Mesenchymal stem cell (in vitro differentiated cells and primary cell): ENCODE data around the gene PPP1R7.

Experiments used
- DNase-seq: peaks from one replicate; pipeline ENCODE4 v3.0.0-alpha.2; 2013
- H2AFZ ChIP-seq: one replicate; pipeline ENCODE4 v1.6.1; 2013; ENCODE audit warnings: low read depth, mild to moderate bottlenecking, control low read depth, inconsistent platforms, low read length, moderate library complexity
- H2AK5ac ChIP-seq: 2 replicates; pipeline ENCODE4 v1.6.1; 2013; ENCODE audit warnings: low read length, moderate library complexity, mild to moderate bottlenecking, inconsistent platforms; ENCODE audit not compliant: severe bottlenecking
- H2BK120ac ChIP-seq: one replicate; pipeline ENCODE4 v1.6.1; 2013; ENCODE audit warnings: low read depth, mild to moderate bottlenecking, inconsistent platforms, low read length, moderate library complexity
- H2BK12ac ChIP-seq, 2 experiments: one replicate each; pipeline ENCODE4 v1.6.1; 2013; ENCODE audit warnings: inconsistent platforms in 2 of 2, low read length in 2 of 2, mild to moderate bottlenecking in 2 of 2, moderate library complexity in 2 of 2, control low read depth in 1 of 2
- H2BK15ac ChIP-seq: one replicate; pipeline ENCODE4 v1.6.1; 2013; ENCODE audit warnings: mild to moderate bottlenecking, low read depth, inconsistent platforms; ENCODE audit not compliant: poor library complexity, severe bottlenecking
- H2BK5ac ChIP-seq: 2 replicates; pipeline ENCODE4 v1.6.1; 2013; ENCODE audit warnings: low read depth, mild to moderate bottlenecking, low read length, control low read depth, inconsistent platforms; ENCODE audit not compliant: poor library complexity, severe bottlenecking
- H3K14ac ChIP-seq, 2 experiments: one replicate each; pipeline ENCODE4 v1.6.1; 2013; ENCODE audit warnings: inconsistent platforms in 2 of 2, low read length in 2 of 2, control low read depth in 1 of 2, mild to moderate bottlenecking in 1 of 2, moderate library complexity in 1 of 2
- H3K18ac ChIP-seq, 2 experiments: one replicate each; pipeline ENCODE4 v1.6.1; 2013; ENCODE audit warnings: inconsistent platforms in 2 of 2, low read length in 2 of 2, control low read depth in 1 of 2, low read depth in 1 of 2, mild to moderate bottlenecking in 1 of 2
- H3K23ac ChIP-seq, 2 experiments: one replicate each; pipeline ENCODE4 v1.6.1; 2013; ENCODE audit warnings: inconsistent platforms in 2 of 2, low read length in 2 of 2, mild to moderate bottlenecking in 2 of 2, moderate library complexity in 2 of 2, control low read depth in 1 of 2
- H3K27ac ChIP-seq: 2 replicates; pipeline ENCODE4 v1.5.1; 2013; ENCODE audit warnings: mild to moderate bottlenecking, moderate library complexity, low read length, control low read depth, inconsistent platforms; ENCODE audit not compliant: poor library complexity, severe bottlenecking
- H3K27me3 ChIP-seq, 2 experiments: 2 replicates each; pipeline versions ENCODE4 v1.6.1 to v1.7.0; 2013; ENCODE audit warnings: low read length in 2 of 2, mild to moderate bottlenecking in 2 of 2, moderate library complexity in 2 of 2, control low read depth in 1 of 2, inconsistent platforms in 1 of 2; ENCODE audit not compliant: control insufficient read depth in 1 of 2, insufficient read depth in 1 of 2
- H3K36me3 ChIP-seq, 2 experiments: 2 replicates each; pipeline versions ENCODE4 v1.6.1 to v1.7.0; 2013; ENCODE audit warnings: low read length in 2 of 2, control low read depth in 1 of 2, inconsistent platforms in 1 of 2, low read depth in 1 of 2, mild to moderate bottlenecking in 1 of 2; ENCODE audit not compliant: insufficient read depth in 2 of 2, control insufficient read depth in 1 of 2
- H3K4ac ChIP-seq, 2 experiments: one replicate each; pipeline ENCODE4 v1.6.1; 2013; ENCODE audit warnings: inconsistent platforms in 2 of 2, low read length in 2 of 2, mild to moderate bottlenecking in 2 of 2, moderate library complexity in 2 of 2, control low read depth in 1 of 2, low read depth in 1 of 2
- H3K4me1 ChIP-seq: 2 replicates; pipeline ENCODE4 v1.6.1; 2013; ENCODE audit warnings: low read depth, low read length, control low read depth; ENCODE audit not compliant: control insufficient read depth, insufficient read depth
- H3K4me2 ChIP-seq: 2 replicates; pipeline ENCODE4 v1.6.1; 2013; ENCODE audit warnings: low read length, mild to moderate bottlenecking, inconsistent platforms; ENCODE audit not compliant: poor library complexity, severe bottlenecking
- H3K4me3 ChIP-seq, 2 experiments: 2 replicates each; pipeline versions ENCODE4 v1.5.1 to v1.7.0; 2013; ENCODE audit warnings: low read length in 2 of 2, mild to moderate bottlenecking in 2 of 2, control low read depth in 1 of 2, low read depth in 1 of 2; ENCODE audit not compliant: insufficient read depth in 1 of 2
- H3K79me1 ChIP-seq: replicated peaks from 2 replicates; pipeline ENCODE4 v1.6.1; 2013; ENCODE audit warnings: mild to moderate bottlenecking, control low read depth, low read length, inconsistent platforms; ENCODE audit not compliant: poor library complexity, severe bottlenecking
- H3K9ac ChIP-seq: 2 replicates; pipeline ENCODE4 v1.7.0; 2013; ENCODE audit warnings: mild to moderate bottlenecking, low read length, moderate library complexity
- H3K9me3 ChIP-seq: 2 replicates; pipeline ENCODE4 v1.7.0; 2013; ENCODE audit warnings: mild to moderate bottlenecking, low read length; ENCODE audit not compliant: control insufficient read depth
- H4K8ac ChIP-seq: one replicate; pipeline ENCODE4 v1.6.1; 2013; ENCODE audit warnings: inconsistent platforms, mild to moderate bottlenecking, low read length, moderate library complexity
- H4K91ac ChIP-seq: one replicate; pipeline ENCODE4 v1.6.1; 2013; ENCODE audit warnings: mild to moderate bottlenecking, low read length, inconsistent platforms
- WGBS: methylation state at CpG from one replicate; pipeline ENCODE4 v1.1.7; 2013; ENCODE audit warnings: mixed read lengths; 5-methylcytosine and 5-hydroxymethylcytosine counted together

Gene PPP1R7

DNA sequence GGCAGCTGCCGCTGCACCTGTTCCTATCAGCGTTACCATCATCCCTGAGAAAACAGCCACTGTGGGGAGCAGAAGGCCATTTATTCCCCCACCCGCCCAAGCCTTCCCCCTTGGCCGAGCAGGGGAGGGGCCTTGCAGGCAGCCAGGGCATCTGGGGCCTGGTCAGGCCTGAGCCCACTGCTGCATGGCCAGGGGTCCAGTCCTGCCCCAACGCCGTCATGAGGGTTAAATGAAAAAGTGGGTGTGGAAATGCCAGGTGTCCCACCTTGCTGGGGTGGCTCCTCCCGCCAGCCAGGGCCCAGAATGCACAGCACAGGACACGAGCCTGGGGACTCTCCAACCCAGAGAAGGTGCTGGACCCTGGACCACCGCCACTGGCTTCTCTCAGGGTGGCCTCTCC is 52.4 kb downstream of the PPP1R7 start:
- Histone ChIP-seq H2BK12ac (no peak overlapping the region), H3K4me3 (no peak overlapping the region), H3K14ac (no peak overlapping the region), H2AK5ac (no peak overlapping the region), H3K9me3 (no peaks in the 10 kb centered on the region), H4K91ac (no peak overlapping the region), H3K23ac (no peak overlapping the region), H3K27me3 (peaks cover 2 to 26% of the 10 kb centered on the region in 2 experiments), H2AFZ (no peak overlapping the region), H2BK5ac (no peak overlapping the region), H3K36me3 (no peaks in the 10 kb centered on the region), H3K27ac (no peak overlapping the region), H3K9ac (no peak overlapping the region), H3K18ac (no peak overlapping the region), H3K4ac (no peak overlapping the region), H2BK120ac (no peak overlapping the region), H4K8ac (no peak overlapping the region), H3K4me1 (peaks cover 6% of the 10 kb centered on the region), H2BK15ac (no peak overlapping the region), H3K79me1 (no peaks in the 10 kb centered on the region), H3K4me2 (no peak overlapping the region)
- WGBS = 89% methylated on average over 9 of the region's 9 CpGs
- no peak for DNase-seq

DNA sequence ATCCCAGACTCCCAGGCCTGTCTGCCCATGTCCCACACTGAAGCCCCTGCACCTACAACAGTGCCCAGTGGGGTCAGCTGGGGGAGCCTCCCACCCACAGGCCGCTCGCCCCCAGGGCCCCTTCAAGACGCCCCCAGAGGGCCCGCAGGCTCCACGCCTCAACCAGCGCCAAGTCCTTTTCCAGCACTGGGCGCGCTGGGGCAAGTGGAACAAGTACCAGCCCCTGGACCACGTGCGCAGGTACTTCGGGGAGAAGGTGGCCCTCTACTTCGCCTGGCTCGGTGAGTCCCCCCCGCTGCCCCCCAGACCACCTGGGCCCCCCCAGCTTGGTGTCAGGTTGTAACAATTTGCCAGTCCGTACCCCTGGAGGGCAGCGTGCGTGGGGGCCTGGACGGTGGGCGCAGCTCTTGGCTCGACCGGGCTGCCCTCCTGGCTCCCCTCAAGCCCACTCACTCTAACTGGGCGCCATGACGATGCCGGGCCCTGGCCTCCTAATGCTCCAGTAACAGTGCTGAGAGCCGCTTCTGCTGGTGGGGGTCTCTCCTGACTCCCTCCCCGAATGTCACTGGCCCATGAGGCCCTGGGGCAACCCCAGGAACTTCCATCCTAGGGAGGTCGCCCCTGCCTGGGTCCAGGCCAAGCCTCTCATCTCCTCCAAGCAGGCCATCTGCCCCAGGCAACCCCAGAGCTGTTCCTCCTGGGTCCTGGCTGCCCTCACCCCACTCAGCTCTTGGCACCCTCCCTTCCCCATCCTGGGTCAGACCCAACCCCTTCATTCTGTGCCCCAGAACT is 53.1 kb downstream of the PPP1R7 start:
- Histone ChIP-seq H3K23ac (no peak overlapping the region), H2BK15ac (no peak overlapping the region), H2BK120ac (no peak overlapping the region), H3K18ac (no peak overlapping the region), H3K27ac (no peak overlapping the region), H3K4me1 (peaks cover 6% of the 10 kb centered on the region), H2AK5ac (no peak overlapping the region), H3K9me3 (no peaks in the 10 kb centered on the region), H3K36me3 (no peaks in the 10 kb centered on the region), H3K4me3 (no peak overlapping the region), H3K4me2 (no peak overlapping the region), H3K9ac (no peak overlapping the region), H4K91ac (no peak overlapping the region), H2AFZ (no peak overlapping the region), H3K79me1 (no peaks in the 10 kb centered on the region), H3K14ac (peak overlapping the region in 1 of 2 experiments; percentile 38), H2BK5ac (no peak overlapping the region), H3K27me3 (peaks cover 6 to 30% of the 10 kb centered on the region in 2 experiments), H3K4ac (no peak overlapping the region), H4K8ac (no peak overlapping the region), H2BK12ac (no peak overlapping the region)
- no peak for DNase-seq
- 92% methylated on average over 27 of the region's 27 CpGs for WGBS

- peaks cover 6 to 25% of the 10 kb centered on the region in 2 experiments for H3K27me3 ChIP-seq
- H3K4ac ChIP-seq = no peak overlapping the region
- H4K91ac ChIP-seq = no peak overlapping the region
- H3K4me2 ChIP-seq = no peak overlapping the region
- peak overlapping the region in 1 of 2 experiments; percentile 38 for H3K14ac ChIP-seq
- no peak overlapping the region for H2BK15ac ChIP-seq
- no peak overlapping the region for H2AK5ac ChIP-seq
- no peak overlapping the region for H4K8ac ChIP-seq
- H2AFZ ChIP-seq = no peak overlapping the region
- no peak overlapping the region for H2BK120ac ChIP-seq
- peaks cover 6% of the 10 kb centered on the region for H3K4me1 ChIP-seq
- H3K9ac ChIP-seq = no peak overlapping the region
- WGBS = 94% methylated on average over 10 of the region's 10 CpGs
- H3K36me3 ChIP-seq = no peaks in the 10 kb centered on the region
- no peak overlapping the region for H3K4me3 ChIP-seq
- no peaks in the 10 kb centered on the region for H3K9me3 ChIP-seq
- no peak overlapping the region for H2BK5ac ChIP-seq
- no peak overlapping the region for H3K23ac ChIP-seq
- no peak overlapping the region for H2BK12ac ChIP-seq
- no peak for DNase-seq
- no peak overlapping the region for H3K27ac ChIP-seq
- no peaks in the 10 kb centered on the region for H3K79me1 ChIP-seq
- H3K18ac ChIP-seq = no peak overlapping the region
Measured at GRCh38 chr2:241204010-241204384, 53.7 kb downstream of the PPP1R7 start.

- no peak overlapping the region for H3K4me2 ChIP-seq
- no peak overlapping the region for H4K91ac ChIP-seq
- H2BK15ac ChIP-seq = no peak overlapping the region
- H3K27me3 ChIP-seq = peaks cover 6 to 24% of the 10 kb centered on the region in 2 experiments
- no peak overlapping the region for H3K14ac ChIP-seq
- no peaks in the 10 kb centered on the region for H3K36me3 ChIP-seq
- H3K9me3 ChIP-seq = no peaks in the 10 kb centered on the region
- H3K4me3 ChIP-seq = no peak overlapping the region
- no peak overlapping the region for H2BK12ac ChIP-seq
- H3K27ac ChIP-seq = no peak overlapping the region
- no peaks in the 10 kb centered on the region for H3K79me1 ChIP-seq
- H4K8ac ChIP-seq = no peak overlapping the region
- H2BK120ac ChIP-seq = no peak overlapping the region
- no peak for DNase-seq
- peaks cover 6% of the 10 kb centered on the region for H3K4me1 ChIP-seq
- H2BK5ac ChIP-seq = no peak overlapping the region
- 73% methylated on average over 4 of the region's 4 CpGs for WGBS
- no peak overlapping the region for H3K18ac ChIP-seq
- no peak overlapping the region for H2AFZ ChIP-seq
- no peak overlapping the region for H3K9ac ChIP-seq
- H2AK5ac ChIP-seq = no peak overlapping the region
- H3K4ac ChIP-seq = no peak overlapping the region
- H3K23ac ChIP-seq = no peak overlapping the region
Measured at GRCh38 chr2:241204490-241204889, 54.2 kb downstream of the PPP1R7 start.
